Activated CD8-positive, alpha-beta T cell treated with anti-CD3 and anti-CD28 coated beads, Interleukin-2, amount 10 ng/mL, durations not matched to agents 7 days and 5 days (primary cell): Measurements from ENCODE around the gene C20orf204. TPM values are rescaled to one million over a fixed set of nuclear protein-coding genes. Genes with fewer than 3 reads are reported as not detected.

Experiments used
- ATAC-seq: fragments of 150-1000 bp; cut with Tn5 transposase; one replicate; pipeline ENCODE4 v1.10.0; 2021; ENCODE audit warnings: moderate library complexity
- CTCF ChIA-PET: fragments of 350-600 bp; sonication (Branson Sonifier 250); formaldehyde crosslinking; loops from one replicate; lab custom pipeline; 2021; ENCODE audit warnings: antibody characterized with exemption; lab: Charles Lee
- POLR2A ChIA-PET: fragments of 350-600 bp; sonication (Branson Sonifier 250); formaldehyde crosslinking; loops from one replicate; lab custom pipeline; 2021; ENCODE audit warnings: antibody characterized with exemption; lab: Charles Lee
- DNase-seq: peaks from one replicate; pipeline ENCODE4 v3.0.0-alpha.2; 2020
- H3K27ac Mint-ChIP-seq: one replicate; pipeline ENCODE4 v1.8.0; 2021; ENCODE audit warnings: mild to moderate bottlenecking, mixed read lengths
- H3K27me3 Mint-ChIP-seq: one replicate; pipeline ENCODE4 v1.8.0; 2021; ENCODE audit warnings: low read depth, mixed read lengths
- H3K36me3 Mint-ChIP-seq: one replicate; pipeline ENCODE4 v1.8.0; 2021; ENCODE audit warnings: low read depth, mixed read lengths
- H3K4me1 Mint-ChIP-seq: one replicate; pipeline ENCODE4 v1.8.0; 2021; ENCODE audit warnings: low read depth, mixed read lengths
- H3K4me3 Mint-ChIP-seq: one replicate; pipeline ENCODE4 v1.8.0; 2021; ENCODE audit warnings: mild to moderate bottlenecking, mixed read lengths
- H3K9me3 Mint-ChIP-seq: one replicate; pipeline ENCODE4 v1.8.0; 2022; ENCODE audit warnings: mixed read lengths; ENCODE audit not compliant: insufficient read depth
- total RNA-seq, 2 experiments: library from RNA; stranded (reverse); gene quantifications; one replicate each; pipeline ENCODE4 v1.2.3, GENCODE V29; 2021

The C20orf204 gene
- total RNA-seq, 2 experiments from 2014 or later, result 6.4 to 7.6 TPM

GRCh38 chr20:64058536-64058935 is 22.6 kb downstream of the C20orf204 start:
- peak overlapping the region; percentile 75 for H3K4me3 Mint-ChIP-seq

GRCh38 chr20:64062276-64062595 is 26.3 kb downstream of the C20orf204 start:
- Mint-ChIP-seq H3K4me3 (peak overlapping the region; percentile 85), H3K4me1 (peaks cover 57% of the 10 kb centered on the region), H3K9me3 (no peaks in the 10 kb centered on the region), H3K36me3 (no peaks in the 10 kb centered on the region), H3K27ac (peak overlapping the region; percentile 14), H3K27me3 (no peaks in the 10 kb centered on the region)
- ChIA-PET CTCF (interaction anchor here (1.0 to 3.8 kb wide), 4 partner anchors 9 to 524 kb away, joined by 3 to 20 read pairs (median 4); no protein-coding TSS in a partner anchor), POLR2A (interaction anchor here (1.0 to 1.2 kb wide), 3 partner anchors 9 to 198 kb away, joined by 3 read pairs; no protein-coding TSS in a partner anchor)
- ATAC-seq, result no peak
- no peak for DNase-seq

More at GRCh38 chr20:64058536-64058935, 22.6 kb downstream of the C20orf204 start:
- H3K27ac Mint-ChIP-seq, result peak overlapping the region; percentile 25
- no peaks in the 10 kb centered on the region for H3K27me3 Mint-ChIP-seq
- ChIA-PET POLR2A (no interaction called here), CTCF (interaction anchor here (1.3 to 3.5 kb wide), 4 partner anchors 14 to 78 kb away, joined by 3 to 24 read pairs (median 14); partner anchors contain the start of genes PRPF6 and SAMD10)
- H3K9me3 Mint-ChIP-seq, result no peaks in the 10 kb centered on the region
- H3K4me1 Mint-ChIP-seq, result peaks cover 41% of the 10 kb centered on the region
- no peak for ATAC-seq
- H3K36me3 Mint-ChIP-seq, result no peaks in the 10 kb centered on the region
- DNase-seq, result no peak

GRCh38 chr20:64062596-64063388 is 26.8 kb downstream of the C20orf204 start, which contains the start of gene TCEA2:
TSS of gene TCEA2 (plus strand) at chr20:64063198. CDS start at chr20:64063313, 115 bp downstream.
- POLR2A ChIA-PET, result interaction anchor here (0.7 to 1.2 kb wide), 4 partner anchors 10 to 288 kb away, joined by 3 read pairs; no protein-coding TSS in a partner anchor
- DNase-seq, result peak; percentile 97
- peak within 1 kb of the TSS; percentile 86 for H3K27ac Mint-ChIP-seq
- peaks cover 56% of the 10 kb centered on the region for H3K4me1 Mint-ChIP-seq
- no peaks in the 10 kb centered on the region for H3K9me3 Mint-ChIP-seq
- no peaks in the 10 kb centered on the region for H3K36me3 Mint-ChIP-seq
- H3K27me3 Mint-ChIP-seq, result no peaks in the 10 kb centered on the region
- H3K4me3 Mint-ChIP-seq, result peak within 1 kb of the TSS; percentile 85
- CTCF ChIA-PET, result interaction anchor here (0.7 to 3.8 kb wide), 5 partner anchors 9 to 525 kb away, joined by 3 to 20 read pairs (median 3); partner anchors contain the start of gene PRPF6
- ATAC-seq, result peak; percentile 82

GRCh38 chr20:64063389-64064144 is 27.6 kb downstream of the C20orf204 start:
- H3K4me1 Mint-ChIP-seq, result peaks cover 58% of the 10 kb centered on the region
- ATAC-seq (no peak), DNase-seq (no peak)
- no peaks in the 10 kb centered on the region for H3K27me3 Mint-ChIP-seq
- H3K4me3 Mint-ChIP-seq, result peak overlapping the region; percentile 85
- no peaks in the 10 kb centered on the region for H3K36me3 Mint-ChIP-seq
- ChIA-PET POLR2A (interaction anchor here (0.6 to 1.0 kb wide), 5 partner anchors 24 to 356 kb away, joined by 3 to 5 read pairs (median 3); partner anchors contain the start of genes ARFRP1 and ZGPAT), CTCF (interaction anchor here (0.7 to 3.8 kb wide), 6 partner anchors 10 to 526 kb away, joined by 3 to 20 read pairs (median 4); partner anchors contain the start of genes PRPF6 and SAMD10)
- H3K27ac Mint-ChIP-seq, result peak overlapping the region; percentile 86
- no peaks in the 10 kb centered on the region for H3K9me3 Mint-ChIP-seq

DNA sequence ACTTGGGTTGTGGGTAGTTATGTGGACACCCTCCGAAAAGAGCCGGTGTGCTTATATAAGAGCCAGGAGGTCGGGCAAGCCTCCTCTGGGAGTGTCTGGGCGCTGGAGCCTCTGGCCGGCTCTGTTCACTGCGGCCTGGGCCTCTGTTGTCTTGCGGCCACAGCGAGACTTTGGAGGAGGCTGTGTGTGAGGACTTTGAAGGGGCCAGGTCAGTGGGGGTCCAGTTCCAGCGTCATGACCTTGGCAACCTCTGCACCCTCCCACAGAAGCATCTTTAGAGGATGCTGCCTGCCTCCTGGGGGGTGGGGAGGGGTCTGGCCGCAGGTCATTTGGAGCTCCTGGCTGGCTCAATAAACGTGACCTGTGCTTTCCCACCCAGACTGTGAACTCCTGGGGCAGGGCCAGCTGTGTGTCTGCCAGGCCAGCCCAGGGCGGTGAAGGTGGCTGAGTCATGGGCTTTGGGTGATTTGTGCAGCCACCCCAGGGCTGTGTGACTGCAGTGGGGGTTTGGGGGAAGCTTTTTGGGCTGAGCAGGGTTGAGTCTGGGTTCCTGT is 28.2 kb downstream of the C20orf204 start:
- no peaks in the 10 kb centered on the region for H3K9me3 Mint-ChIP-seq
- DNase-seq, result no peak
- H3K4me3 Mint-ChIP-seq, result peak overlapping the region; percentile 85
- ChIA-PET CTCF (interaction anchor here (1.0 to 1.8 kb wide), 3 partner anchors 20 to 84 kb away, joined by 3 to 7 read pairs (median 5); partner anchors contain the start of genes LKAAEAR1, PRPF6 and SAMD10), POLR2A (interaction anchor here (0.6 to 2.1 kb wide), 4 partner anchors 15 to 356 kb away, joined by 3 to 7 read pairs (median 4); partner anchors contain the start of genes ARFRP1, OPRL1, PRPF6 and RGS19)
- no peaks in the 10 kb centered on the region for H3K27me3 Mint-ChIP-seq
- peaks cover 61% of the 10 kb centered on the region for H3K4me1 Mint-ChIP-seq
- no peak for ATAC-seq
- peak overlapping the region; percentile 86 for H3K27ac Mint-ChIP-seq
- no peaks in the 10 kb centered on the region for H3K36me3 Mint-ChIP-seq

DNA sequence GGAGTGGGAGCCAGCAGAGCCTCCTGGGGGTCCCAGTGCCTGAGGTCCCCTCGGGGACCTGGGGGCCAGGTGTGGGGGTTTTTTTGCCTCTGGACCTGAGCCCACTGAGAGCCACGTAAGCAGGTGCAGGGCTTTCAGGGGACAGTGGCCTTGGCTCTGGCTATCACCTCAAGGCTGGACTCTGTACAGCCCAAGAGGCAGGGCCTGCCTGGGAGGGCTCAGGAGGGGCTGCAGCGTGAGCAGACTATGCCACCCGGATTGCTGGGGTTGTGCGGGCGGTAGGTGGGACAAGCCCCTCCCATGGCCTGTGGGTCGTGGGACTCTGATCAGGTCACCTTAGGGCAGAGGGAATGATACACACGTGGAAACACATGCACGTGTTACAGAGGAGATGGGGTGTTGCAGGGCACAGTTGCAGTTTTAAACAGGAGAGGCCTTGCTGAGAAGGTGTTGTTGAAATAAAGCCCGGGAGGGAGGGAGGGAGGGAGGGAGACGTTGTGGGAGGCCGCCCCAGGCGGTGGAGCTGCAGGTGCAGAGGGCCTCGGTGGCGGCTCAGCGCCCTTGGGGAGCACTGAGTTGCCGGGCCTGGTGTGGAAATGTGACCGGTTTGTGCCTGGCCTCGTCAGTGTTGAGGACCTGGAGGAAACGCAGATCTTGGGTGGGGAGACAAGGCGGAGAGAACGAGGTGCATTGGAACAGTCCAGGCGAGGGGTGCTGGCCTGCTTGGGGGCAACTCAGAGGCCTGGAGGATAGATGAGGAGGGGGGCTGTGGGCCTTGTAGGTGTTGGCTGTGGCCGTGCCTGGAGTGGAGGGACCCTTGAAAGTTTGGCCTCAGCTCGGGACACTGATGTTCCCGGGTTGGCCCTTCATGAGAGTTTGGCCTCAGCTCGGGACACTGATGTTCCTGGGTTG is 29.3 kb downstream of the C20orf204 start:
- Mint-ChIP-seq H3K4me1 (peaks cover 65% of the 10 kb centered on the region), H3K27ac (peak overlapping the region; percentile 95)
- peak; percentile 52 for DNase-seq

DNA sequence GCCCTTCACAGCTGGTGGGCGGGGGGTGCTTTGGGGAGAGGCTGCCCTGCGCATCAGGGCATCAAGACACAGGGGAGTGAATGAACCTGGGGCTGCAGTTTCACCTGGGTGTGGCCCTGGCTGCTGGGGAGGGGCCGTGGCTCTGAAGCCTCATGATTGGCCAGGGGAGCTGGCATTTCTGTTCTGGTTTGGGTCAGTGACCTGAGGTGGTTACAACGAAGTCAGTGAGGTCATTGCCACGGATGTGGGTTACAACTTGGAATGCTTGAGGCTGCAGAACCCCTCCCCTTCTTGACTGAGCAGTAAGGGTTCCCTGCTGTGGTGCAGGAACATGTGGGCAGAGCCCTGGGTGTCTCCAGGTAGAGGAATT is 30.0 kb downstream of the C20orf204 start:
- ChIA-PET CTCF (interaction anchor here (1.0 to 2.0 kb wide), 4 partner anchors 9 to 55 kb away, joined by 3 to 8 read pairs (median 6); partner anchors contain the start of genes OPRL1 and RGS19), POLR2A (interaction anchor here (0.7 to 2.6 kb wide), 5 partner anchors 9 to 85 kb away, joined by 3 to 11 read pairs (median 5); partner anchors contain the start of genes OPRL1, PRPF6 and RGS19)
- no peaks in the 10 kb centered on the region for H3K9me3 Mint-ChIP-seq
- peaks cover 3% of the 10 kb centered on the region for H3K36me3 Mint-ChIP-seq
- H3K27ac Mint-ChIP-seq, result peak overlapping the region; percentile 95
- peaks cover 65% of the 10 kb centered on the region for H3K4me1 Mint-ChIP-seq
- H3K4me3 Mint-ChIP-seq, result peak overlapping the region; percentile 59
- DNase-seq (peak; percentile 89), ATAC-seq (peak; percentile 57)
- H3K27me3 Mint-ChIP-seq, result no peaks in the 10 kb centered on the region

More for the DNA sequence above, 29.3 kb downstream of the C20orf204 start:
- Mint-ChIP-seq H3K9me3 (no peaks in the 10 kb centered on the region), H3K36me3 (no peaks in the 10 kb centered on the region), H3K4me3 (peak overlapping the region; percentile 59), H3K27me3 (no peaks in the 10 kb centered on the region)
- POLR2A ChIA-PET, result interaction anchor here (0.7 to 2.6 kb wide), 6 partner anchors 10 to 85 kb away, joined by 3 to 11 read pairs (median 4); partner anchors contain the start of genes OPRL1, PRPF6 and RGS19
- ATAC-seq, result peak; percentile 6
- CTCF ChIA-PET, result interaction anchor here (1.0 to 2.0 kb wide), 7 partner anchors 8 to 85 kb away, joined by 3 to 8 read pairs (median 6); partner anchors contain the start of genes LKAAEAR1, OPRL1, PRPF6 and RGS19

GRCh38 chr20:64067005-64067632 is 31.1 kb downstream of the C20orf204 start:
- ChIA-PET CTCF (interaction anchor here (1.6 to 2.0 kb wide), 2 partner anchors 10 to 54 kb away, joined by 6 to 7 read pairs; no protein-coding TSS in a partner anchor), POLR2A (interaction anchor here (0.6 to 2.6 kb wide), 3 partner anchors 10 to 134 kb away, joined by 3 to 11 read pairs (median 5); partner anchors contain the start of genes OPRL1 and RGS19)
- ATAC-seq (no peak), DNase-seq (no peak)
- Mint-ChIP-seq H3K4me3 (peak overlapping the region; percentile 12), H3K36me3 (peaks cover 4% of the 10 kb centered on the region), H3K27ac (peak overlapping the region; percentile 95), H3K4me1 (peaks cover 66% of the 10 kb centered on the region), H3K27me3 (no peaks in the 10 kb centered on the region), H3K9me3 (no peaks in the 10 kb centered on the region)

GRCh38 chr20:64067733-64068307 is 31.8 kb downstream of the C20orf204 start:
- ChIA-PET POLR2A (interaction anchor here (0.6 to 2.6 kb wide), 3 partner anchors 9 to 135 kb away, joined by 3 to 11 read pairs (median 3); no protein-coding TSS in a partner anchor), CTCF (interaction anchor here (1.1 to 2.9 kb wide), 2 partner anchors 11 to 94 kb away, joined by 3 to 13 read pairs; partner anchors contain the start of genes OPRL1 and RGS19)

More at GRCh38 chr20:64067733-64068307, 31.8 kb downstream of the C20orf204 start:
- Mint-ChIP-seq H3K27me3 (no peaks in the 10 kb centered on the region), H3K36me3 (peaks cover 9% of the 10 kb centered on the region), H3K9me3 (no peaks in the 10 kb centered on the region), H3K4me3 (peak overlapping the region; percentile 36), H3K4me1 (peaks cover 71% of the 10 kb centered on the region), H3K27ac (peak overlapping the region; percentile 95)
- ATAC-seq, result no peak
- DNase-seq, result no peak
